SK-N-SH treated with all-trans-retinoic acid at 6 μM for 48 hours (cell line): ENCODE measurements around the gene DNAJC27.

Source experiments
- ARNTL ChIP-seq: fragments of 450-650 bp; formaldehyde crosslinking; IDR thresholded peaks from 2 replicates; pipeline ENCODE4 v1.5.0; 2020; ENCODE audit warnings: low read depth, mild to moderate bottlenecking, moderate library complexity, borderline replicate concordance
- BACH2 ChIP-seq: fragments of 250-450 bp; sonication (Bioruptor Pico); IDR thresholded peaks from 2 replicates; pipeline ENCODE4 v1.9.0; 2021; ENCODE audit warnings: mild to moderate bottlenecking, borderline replicate concordance
- CREB5 ChIP-seq: fragments of 250-450 bp; sonication (Bioruptor Pico); IDR thresholded peaks from 2 replicates; pipeline ENCODE4 v1.5.1; 2020; ENCODE audit warnings: low read depth, mild to moderate bottlenecking, moderate library complexity
- CSRNP3 ChIP-seq: fragments of 250-450 bp; sonication (Bioruptor Pico); IDR thresholded peaks from 2 replicates; pipeline ENCODE4 v1.5.1; 2021; ENCODE audit warnings: mild to moderate bottlenecking, moderate library complexity
- ESRRG ChIP-seq: fragments of 250-450 bp; sonication (Bioruptor Pico); IDR thresholded peaks from 2 replicates; pipeline ENCODE4 v1.6.1; 2021; ENCODE audit warnings: mild to moderate bottlenecking
- ISL1 ChIP-seq: fragments of 250-450 bp; sonication (Bioruptor Pico); IDR thresholded peaks from 2 replicates; pipeline ENCODE4 v2.1.2; 2022; ENCODE audit warnings: mild to moderate bottlenecking, moderate library complexity
- PATZ1 ChIP-seq: fragments of 250-450 bp; sonication (Bioruptor Pico); IDR thresholded peaks from 2 replicates; pipeline ENCODE4 v1.8.0; 2020; ENCODE audit warnings: mild to moderate bottlenecking, moderate library complexity, borderline replicate concordance
- PPARA ChIP-seq: fragments of 250-450 bp; sonication (Bioruptor Pico); IDR thresholded peaks from 2 replicates; pipeline ENCODE4 v1.5.0; 2020; ENCODE audit warnings: mild to moderate bottlenecking, borderline replicate concordance
- RARB ChIP-seq: fragments of 250-450 bp; sonication (Bioruptor Pico); IDR thresholded peaks from 2 replicates; pipeline ENCODE4 v1.8.0; 2021; ENCODE audit warnings: mild to moderate bottlenecking, moderate library complexity
- ZNF8 ChIP-seq: fragments of 450-650 bp; formaldehyde crosslinking; IDR thresholded peaks from 2 replicates; pipeline ENCODE4 v1.5.0; 2020; ENCODE audit warnings: mild to moderate bottlenecking, moderate library complexity

GRCh38 chr2:24913911-24914310 is 57.8 kb downstream of the DNAJC27 start:
- no peak for TF ChIP-seq CREB5 (CRISPR knock-in tag)
- no peak for TF ChIP-seq ISL1 (CRISPR knock-in tag)
- no peak for TF ChIP-seq BACH2 (CRISPR knock-in tag)
- TF ChIP-seq ZNF8 (CRISPR knock-in tag) = no peak
- TF ChIP-seq RARB (CRISPR knock-in tag) = no peak
- TF ChIP-seq CSRNP3 = no peak
- no peak for TF ChIP-seq ESRRG (CRISPR knock-in tag)
- TF ChIP-seq ARNTL (CRISPR knock-in tag) = no peak
- TF ChIP-seq PPARA (CRISPR knock-in tag) = no peak
- TF ChIP-seq PATZ1 (CRISPR knock-in tag) = no peak
